Left lung (tissue), 10 donors: ENCODE results near the gene ZNF689. TPM values are rescaled to one million over a fixed set of nuclear protein-coding genes. Genes with fewer than 3 reads are reported as not detected.

Experiments
- ATAC-seq: fragments of 200-7000 bp; cut with Tn5 transposase; one replicate; pipeline ENCODE4 v1.9.1; 2020; ENCODE audit warnings: moderate library complexity
- DNase-seq, 4 donors: peaks; one replicate each; pipeline ENCODE4 v3.0.0-alpha.2; 2013 to 2020
- H3K27ac ChIP-seq, 2 donors: fragments of 200-600 bp; sonication (generic) in 1 of 2; one replicate each; pipeline versions ENCODE4 v1.5.0 to v1.8.0; 2020 to 2021
- H3K27me3 ChIP-seq, 2 donors: fragments of 200-600 bp; sonication (generic) in 1 of 2; one replicate each; pipeline versions ENCODE4 v1.5.0 to v1.8.0; 2020 to 2021
- H3K36me3 ChIP-seq, 2 donors: fragments of 200-600 bp; sonication (generic) in 1 of 2; one replicate each; pipeline versions ENCODE4 v1.5.0 to v1.8.0; 2020 to 2021
- H3K4me1 ChIP-seq, 2 donors: fragments of 200-600 bp; one replicate each; pipeline ENCODE4 v1.8.0; 2021
- H3K4me3 ChIP-seq, 2 donors: fragments of 200-600 bp; sonication (generic) in 1 of 2; one replicate each; pipeline versions ENCODE4 v1.5.0 to v1.8.0; 2020 to 2021; ENCODE audit warnings: mild to moderate bottlenecking in 1 of 2
- H3K9me3 ChIP-seq, 2 donors: fragments of 200-600 bp; sonication (generic) in 1 of 2; one replicate each; pipeline versions ENCODE4 v1.5.0 to v1.8.0; 2020 to 2021
- intact Hi-C, 2 donors: fragments of 100-400 bp; cut with DNase I; formaldehyde crosslinking; loops; one replicate each; pipeline versions ENCODE4 v1.11.2 to v1.14.2; 2022
- polyA plus RNA-seq, 6 donors: library from polyadenylated mRNA; unstranded; fragments of 120-200 nt; gene quantifications; one replicate each; pipeline ENCODE4 v1.2.1, GENCODE V29; 2013; ENCODE audit not compliant: insufficient read length in 6 of 6
- total RNA-seq, 2 donors: library from RNA; stranded (reverse); fragmentation: NEBNext Ultra II Directional; extraction: Animal tissue kit (Norgen Biotek cat#: 25700); gene quantifications; one replicate each; pipeline ENCODE4 v1.2.1, GENCODE V29; 2021
- TF ChIP-seq, protein P1 (sequence below), 2 donors: fragments of 200-600 bp; sonication (generic) in 1 of 2; IDR thresholded peaks; one replicate each; pipeline versions ENCODE4 v1.5.0 to v1.8.0; 2021; ENCODE audit warnings: antibody characterized with exemption in 2 of 2
- donor health status: DM: no; HTN: yes; CAD: no.
- donor health status: DM: no; HTN: no; CAD: no.

The ZNF689 gene
- total and polyA plus RNA-seq, 8 donors = 5.4 to 9.9 (median 8.1) TPM

DNA sequence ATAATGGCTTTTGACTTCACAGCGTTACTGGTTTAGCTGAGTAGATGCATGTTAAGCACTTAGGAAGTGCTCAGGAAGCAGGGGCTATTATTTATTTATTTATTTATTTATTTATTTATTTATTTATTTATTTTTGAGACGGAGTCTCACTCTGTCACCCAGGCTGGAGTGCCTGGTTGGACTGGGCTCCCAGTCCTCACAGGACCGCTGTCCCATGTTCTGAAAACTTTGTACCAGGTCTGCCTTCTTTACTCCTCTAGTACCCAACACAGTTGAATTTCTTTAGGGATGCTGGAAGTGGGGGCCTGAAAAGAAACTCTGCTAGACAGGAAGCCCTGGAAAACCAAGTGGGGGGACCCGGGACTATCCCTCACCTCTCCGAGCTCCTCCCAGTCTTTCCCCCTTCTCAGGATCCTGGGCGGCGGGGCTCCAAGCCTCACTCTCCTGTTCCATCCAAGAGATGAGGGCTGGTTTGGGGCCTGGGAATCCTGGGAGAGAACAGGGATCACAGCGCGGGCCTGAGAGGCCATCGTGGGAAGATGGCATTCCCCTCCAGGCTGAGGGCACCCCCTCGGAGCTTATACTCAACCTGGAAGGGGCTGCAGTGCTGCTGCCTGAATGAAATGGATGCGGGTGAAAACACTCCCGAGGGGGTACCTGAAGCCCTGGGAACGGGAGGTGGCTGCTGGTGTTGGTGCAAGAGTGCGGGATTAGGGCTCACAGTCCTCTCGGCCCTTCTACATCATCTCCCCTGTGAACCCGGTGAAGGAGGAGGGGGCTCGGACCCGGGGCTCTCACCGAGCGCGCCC, 39.3 kb downstream of the ZNF689 start:
- TF ChIP-seq, protein P1, sequence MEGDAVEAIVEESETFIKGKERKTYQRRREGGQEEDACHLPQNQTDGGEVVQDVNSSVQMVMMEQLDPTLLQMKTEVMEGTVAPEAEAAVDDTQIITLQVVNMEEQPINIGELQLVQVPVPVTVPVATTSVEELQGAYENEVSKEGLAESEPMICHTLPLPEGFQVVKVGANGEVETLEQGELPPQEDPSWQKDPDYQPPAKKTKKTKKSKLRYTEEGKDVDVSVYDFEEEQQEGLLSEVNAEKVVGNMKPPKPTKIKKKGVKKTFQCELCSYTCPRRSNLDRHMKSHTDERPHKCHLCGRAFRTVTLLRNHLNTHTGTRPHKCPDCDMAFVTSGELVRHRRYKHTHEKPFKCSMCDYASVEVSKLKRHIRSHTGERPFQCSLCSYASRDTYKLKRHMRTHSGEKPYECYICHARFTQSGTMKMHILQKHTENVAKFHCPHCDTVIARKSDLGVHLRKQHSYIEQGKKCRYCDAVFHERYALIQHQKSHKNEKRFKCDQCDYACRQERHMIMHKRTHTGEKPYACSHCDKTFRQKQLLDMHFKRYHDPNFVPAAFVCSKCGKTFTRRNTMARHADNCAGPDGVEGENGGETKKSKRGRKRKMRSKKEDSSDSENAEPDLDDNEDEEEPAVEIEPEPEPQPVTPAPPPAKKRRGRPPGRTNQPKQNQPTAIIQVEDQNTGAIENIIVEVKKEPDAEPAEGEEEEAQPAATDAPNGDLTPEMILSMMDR (IDR thresholded peaks at IDR 0.05) = no peak
- Histone ChIP-seq H3K4me1 (peaks cover 5 to 52% of the 10 kb centered on the region in 2 donors), H3K27ac (peak overlapping the region; percentile 98 to 99), H3K36me3 (no peaks in the 10 kb centered on the region), H3K9me3 (no peaks in the 10 kb centered on the region), H3K27me3 (no peaks in the 10 kb centered on the region), H3K4me3 (peak overlapping the region; percentile 74 to 86)
- peak in 1 of 4 donors; percentile 53 for DNase-seq
- ATAC-seq = peak; percentile 14
- intact Hi-C loops = no loop called here

DNA sequence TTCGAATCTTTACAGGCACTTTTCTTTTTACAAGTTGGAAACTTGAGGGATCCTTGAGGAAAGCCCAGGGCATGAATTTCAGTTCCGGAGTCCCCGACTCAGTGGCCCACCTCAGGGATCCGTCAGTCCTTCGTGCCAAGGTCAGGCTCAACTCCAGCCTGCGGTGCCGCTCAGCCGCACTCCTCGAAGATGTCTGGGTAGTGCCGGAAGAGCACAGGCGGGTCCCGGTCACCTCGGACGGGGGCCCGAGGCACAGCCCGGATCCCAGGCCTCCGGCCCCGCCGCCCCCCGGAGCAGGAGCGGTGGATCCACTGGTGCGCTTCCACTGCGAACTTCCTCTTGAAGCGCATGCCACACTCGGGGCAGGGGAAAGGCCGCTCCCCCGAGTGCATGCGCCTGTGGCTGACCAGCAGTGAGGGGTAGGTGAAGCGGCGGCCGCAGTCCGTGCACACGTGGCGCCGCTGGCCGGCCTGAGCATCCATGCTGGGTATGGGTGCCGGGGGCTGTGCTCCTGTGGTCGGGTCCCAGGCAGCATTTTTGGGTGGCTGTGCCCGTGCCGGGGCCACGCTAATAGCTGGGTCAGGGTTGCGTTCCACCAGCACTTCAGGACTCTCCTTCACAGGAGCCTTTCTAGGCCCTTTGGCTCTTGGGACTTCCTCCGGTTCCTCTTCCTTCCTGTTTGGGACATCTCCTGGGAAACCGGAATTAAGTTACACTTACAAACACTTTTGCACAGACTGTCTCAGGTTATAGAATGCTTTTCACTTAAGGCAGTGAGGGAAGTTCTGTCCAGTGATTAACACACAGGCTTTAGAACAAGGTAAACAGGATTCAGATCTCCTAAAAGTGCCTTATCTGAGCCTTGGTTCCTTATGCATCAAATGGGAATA, 40.2 kb downstream of the ZNF689 start:
- TF ChIP-seq, protein P1 (IDR thresholded peaks at IDR 0.05) = no peak
- H3K27ac ChIP-seq = peak overlapping the region; percentile 98 to 99
- no peaks in the 10 kb centered on the region for H3K36me3 ChIP-seq
- H3K9me3 ChIP-seq = no peaks in the 10 kb centered on the region
- no peak for ATAC-seq
- H3K4me3 ChIP-seq = peak overlapping the region in 1 of 2 donors; percentile 74
- peak in 1 of 4 donors; percentile 72 for DNase-seq
- H3K4me1 ChIP-seq = peaks cover 5 to 52% of the 10 kb centered on the region in 2 donors
- intact Hi-C loops = no loop called here
- no peaks in the 10 kb centered on the region for H3K27me3 ChIP-seq

DNA sequence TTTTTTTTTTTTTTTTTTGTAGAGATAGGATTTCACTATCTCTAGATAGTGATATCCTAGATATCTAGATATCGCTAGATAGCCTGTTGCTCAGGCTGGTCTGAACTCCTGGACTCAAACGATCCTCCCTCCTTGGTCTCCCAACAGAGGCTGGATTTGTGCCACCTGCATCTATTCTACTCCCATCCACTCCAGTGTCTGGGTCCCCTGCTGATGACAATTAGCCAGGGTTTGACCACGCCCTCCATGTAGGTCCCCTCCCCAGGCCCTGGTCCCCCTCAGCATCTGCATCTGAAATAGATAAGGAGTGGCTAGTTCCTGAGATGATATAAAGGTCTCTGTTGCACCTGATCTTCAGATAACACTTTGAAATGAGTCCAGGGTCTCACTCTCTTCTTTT, 40.9 kb downstream of the ZNF689 start:
- DNase-seq (no peak), ATAC-seq (no peak)
- Histone ChIP-seq H3K4me3 (no peak overlapping the region), H3K27me3 (no peaks in the 10 kb centered on the region), H3K9me3 (no peaks in the 10 kb centered on the region), H3K27ac (peak overlapping the region in 1 of 2 donors; percentile 39), H3K36me3 (no peaks in the 10 kb centered on the region), H3K4me1 (peaks cover 5 to 52% of the 10 kb centered on the region in 2 donors)
- TF ChIP-seq, protein P1 (IDR thresholded peaks at IDR 0.05) = no peak
- intact Hi-C loops = no loop called here

DNA sequence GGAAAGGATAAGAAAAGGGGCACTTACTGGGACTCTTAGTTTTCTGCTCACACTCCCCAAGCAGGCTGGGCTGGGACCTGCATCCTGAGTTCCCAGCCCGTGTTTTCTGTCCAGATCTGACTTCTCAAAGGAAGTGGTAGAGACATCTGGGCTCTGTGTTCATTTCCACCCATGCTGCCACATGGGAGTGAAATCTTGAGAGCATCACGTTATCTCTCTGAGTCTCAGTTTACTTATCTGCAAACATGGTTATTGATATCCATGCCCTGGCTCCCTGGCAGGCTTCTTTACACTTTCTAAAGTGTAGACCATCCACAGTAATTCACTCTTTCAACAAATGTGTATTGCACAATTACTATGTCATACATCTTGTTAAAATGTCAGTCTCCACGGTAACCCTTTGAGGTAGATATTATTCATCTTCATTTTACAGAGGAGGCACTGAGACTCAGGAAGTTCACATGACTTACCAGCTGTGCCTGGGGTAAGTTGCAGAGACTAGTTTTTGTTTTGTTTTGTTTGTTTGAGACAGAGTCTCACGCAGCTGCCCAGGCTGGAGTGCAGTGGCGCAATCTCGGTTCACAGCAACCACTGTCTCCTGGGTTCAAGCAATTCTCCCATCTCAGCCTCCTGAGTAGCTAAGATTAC, 42.1 kb downstream of the ZNF689 start:
- H3K36me3 ChIP-seq = no peaks in the 10 kb centered on the region
- H3K27me3 ChIP-seq = no peaks in the 10 kb centered on the region
- ATAC-seq (no peak), DNase-seq (peak in 1 of 4 donors; percentile 43)
- peaks cover 5 to 52% of the 10 kb centered on the region in 2 donors for H3K4me1 ChIP-seq
- intact Hi-C loops = no loop called here
- no peaks in the 10 kb centered on the region for H3K9me3 ChIP-seq
- H3K27ac ChIP-seq = peak overlapping the region in 1 of 2 donors; percentile 39
- TF ChIP-seq, protein P1 (IDR thresholded peaks at IDR 0.05) = no peak
- no peak overlapping the region for H3K4me3 ChIP-seq
